Transverse colon (tissue), 3 donors: ENCODE measurements around the gene BFSP2.

Experiments used
- CTCF ChIP-seq, 5 experiments: fragments of 200-600 bp in 3 of 5; fragments of 450-650 bp in 2 of 5; sonication (generic) in 3 of 5; IDR thresholded peaks; 1 replicate in 2 of 5; 2 replicates in 3 of 5; pipeline ENCODE4 v1.5.1; 2016 to 2017; ENCODE audit warnings: antibody characterized with exemption in 5 of 5, inconsistent platforms in 3 of 5, mild to moderate bottlenecking in 2 of 5, moderate library complexity in 1 of 5
- POLR2A ChIP-seq: fragments of 450-650 bp; IDR thresholded peaks from one replicate; pipeline ENCODE4 v1.6.1; 2016; ENCODE audit warnings: antibody characterized with exemption, mild to moderate bottlenecking, moderate library complexity

DNA sequence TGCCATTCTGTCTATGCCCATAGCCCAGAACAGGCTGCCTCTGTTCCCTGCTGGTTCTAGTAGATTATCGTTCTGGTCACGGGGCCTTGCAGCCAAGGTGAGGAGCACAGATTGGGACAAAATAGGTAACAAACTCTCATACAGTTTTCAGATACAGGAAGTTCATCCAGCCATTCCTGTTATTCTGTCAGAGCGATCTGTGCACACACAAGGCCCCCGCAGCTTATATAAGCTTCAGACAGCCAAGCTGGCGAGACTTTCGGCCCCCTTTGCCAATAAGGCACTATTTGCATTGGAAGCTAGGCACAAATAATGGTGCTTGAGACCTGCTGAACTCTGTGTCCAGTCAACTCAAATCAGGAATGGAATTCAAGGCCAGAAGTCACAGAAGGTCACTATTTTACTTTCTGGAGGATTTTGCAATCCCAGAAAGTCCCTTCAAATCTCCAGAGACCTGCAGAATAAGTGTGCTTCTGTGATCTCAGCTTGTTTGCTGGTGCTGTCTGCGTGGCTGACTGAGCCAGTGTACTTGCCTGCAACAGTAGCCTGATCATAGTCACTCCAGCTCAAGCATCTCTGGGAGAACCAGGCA lies 69.4 kb downstream of the BFSP2 start:
- TF ChIP-seq CTCF (IDR thresholded peaks at IDR 0.05) (no peak), POLR2A (no peak)
